HG03432 (cell line): Measurements from ENCODE around the gene AMPH.

Experiments used
- ATAC-seq: cut with Tn5 transposase; IDR thresholded peaks from one replicate; pipeline ENCODE4 v1.9.1; 2021; ENCODE audit warnings: mild to moderate bottlenecking, moderate library complexity; ENCODE audit not compliant: unreplicated experiment

Gene AMPH

GRCh38 chr7:38630720-38631673 is at the start of gene AMPH:
TSS of gene AMPH (minus strand) at chr7:38631373. CDS start at chr7:38631351, 22 bp downstream.
- ATAC-seq = no peak

- no peak for ATAC-seq
These were observed 48.2 kb upstream of the AMPH start for GRCh38 chr7:38679419-38679818.

GRCh38 chr7:38678698-38679054 is 47.5 kb upstream of the AMPH start:
- no peak for ATAC-seq

GRCh38 chr7:38677981-38678697 is 47.0 kb upstream of the AMPH start:
- no peak for ATAC-seq

GRCh38 chr7:38675494-38676106 is 44.4 kb upstream of the AMPH start:
- no peak for ATAC-seq

GRCh38 chr7:38674513-38674912 is 43.3 kb upstream of the AMPH start:
- ATAC-seq = no peak

- no peak for ATAC-seq
These were observed 42.6 kb upstream of the AMPH start for GRCh38 chr7:38673795-38674194.

- no peak for ATAC-seq
These were observed 41.0 kb upstream of the AMPH start for GRCh38 chr7:38671911-38672905.

GRCh38 chr7:38669965-38670520 is 38.9 kb upstream of the AMPH start:
- ATAC-seq = no peak

GRCh38 chr7:38664972-38665371 is 33.8 kb upstream of the AMPH start:
- no peak for ATAC-seq

- ATAC-seq = peak; percentile 83
These were observed 29.4 kb upstream of the AMPH start for GRCh38 chr7:38660427-38661099.

- no peak for ATAC-seq
These were observed 28.8 kb upstream of the AMPH start for GRCh38 chr7:38659931-38660330.

GRCh38 chr7:38658921-38659320 is 27.7 kb upstream of the AMPH start:
- ATAC-seq = no peak

- ATAC-seq = no peak
These were observed 25.8 kb upstream of the AMPH start for GRCh38 chr7:38656968-38657367.

GRCh38 chr7:38655833-38656774 is 24.9 kb upstream of the AMPH start:
- ATAC-seq = no peak

- ATAC-seq = no peak
These were observed 6.8 kb upstream of the AMPH start for GRCh38 chr7:38637957-38638356.

GRCh38 chr7:38632411-38632810 is 1.2 kb upstream of the AMPH start:
- no peak for ATAC-seq
